GM23248 (cell line): ENCODE results near the gene FSCN2.

Experiments
- EZH2 ChIP-seq: fragments of 200-600 bp; sonication (generic); IDR thresholded peaks from 2 replicates; pipeline ENCODE4 v1.6.1; 2018; ENCODE audit warnings: antibody characterized with exemption, mild to moderate bottlenecking; ENCODE audit not compliant: insufficient read depth, poor library complexity, severe bottlenecking
- EZH2phosphoT487 ChIP-seq: fragments of 200-600 bp; sonication (generic); IDR thresholded peaks from 2 replicates; pipeline ENCODE4 v1.6.1; 2018; ENCODE audit warnings: antibody characterized with exemption, moderate library complexity, mild to moderate bottlenecking, low read depth; ENCODE audit not compliant: insufficient read depth

DNA sequence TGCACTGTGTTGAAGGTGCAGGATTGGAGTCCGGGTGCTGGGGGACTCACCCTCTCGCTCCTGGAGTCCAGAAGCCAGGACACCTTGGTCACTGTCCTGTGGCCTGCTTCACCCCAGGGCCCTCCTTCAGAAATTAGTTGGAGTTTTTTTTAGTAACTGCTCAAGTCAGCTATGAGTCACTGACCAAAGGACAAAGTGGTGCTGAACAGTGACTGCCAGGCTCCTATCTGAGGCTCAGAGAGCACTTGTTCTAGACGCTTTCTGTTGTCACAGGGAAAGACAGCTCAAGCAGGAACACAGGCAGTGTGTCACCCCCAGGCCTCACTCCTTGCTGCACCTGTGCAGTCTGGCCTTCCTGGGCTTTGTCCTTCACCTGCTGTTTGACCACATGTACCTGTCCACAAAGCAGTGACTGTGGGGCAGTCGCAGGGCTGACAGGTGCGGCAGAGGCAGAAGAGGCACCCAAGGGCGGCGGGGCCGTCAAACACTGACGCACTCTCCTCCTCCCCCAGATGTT lies 28.1 kb downstream of the FSCN2 start:
- TF ChIP-seq EZH2phosphoT487, result no peak
- no peak for TF ChIP-seq EZH2
